ENCODE measurements around the gene SYNGAP1. TPM values are rescaled to one million over a fixed set of nuclear protein-coding genes. Genes with fewer than 3 reads are reported as not detected.
A peak's percentile ranks its signal among the peaks of the same experiment; 100 is the strongest.

SYNGAP1 gene
- total RNA-seq, 3 donors from 2014 or later, result 18.6 to 23.4 (median 20.2) TPM

GRCh38 chr6:33411632-33412005 is 8.2 kb upstream of the SYNGAP1 start:
- no peaks in the 10 kb centered on the region for H3K9me3 Mint-ChIP-seq
- DNase-seq (no peak), ATAC-seq (no peak)
- H3K4me3 Mint-ChIP-seq, result peak overlapping the region; percentile 78
- H3K4me1 Mint-ChIP-seq (ENCODE audit: low read depth), result peaks cover 49% of the 10 kb centered on the region
- peaks cover 13% of the 10 kb centered on the region for H3K36me3 Mint-ChIP-seq (ENCODE audit: insufficient read depth)
- H3K27me3 Mint-ChIP-seq (ENCODE audit: low read depth), result no peaks in the 10 kb centered on the region

- DNase-seq, result no peak
- no peak for ATAC-seq
- H3K9me3 Mint-ChIP-seq, result no peaks in the 10 kb centered on the region
- H3K4me1 Mint-ChIP-seq (ENCODE audit: low read depth), result peaks cover 56% of the 10 kb centered on the region
- H3K4me3 Mint-ChIP-seq, result peak overlapping the region; percentile 78
- no peaks in the 10 kb centered on the region for H3K27me3 Mint-ChIP-seq (ENCODE audit: low read depth)
- H3K36me3 Mint-ChIP-seq (ENCODE audit: insufficient read depth), result peaks cover 13% of the 10 kb centered on the region
Measured at GRCh38 chr6:33412140-33413009, 7.5 kb upstream of the SYNGAP1 start.

GRCh38 chr6:33413241-33414120 is 6.4 kb upstream of the SYNGAP1 start:
- DNase-seq, result no peak
- H3K9me3 Mint-ChIP-seq, result no peaks in the 10 kb centered on the region
- no peak for ATAC-seq
- peaks cover 13% of the 10 kb centered on the region for H3K36me3 Mint-ChIP-seq (ENCODE audit: insufficient read depth)
- H3K27me3 Mint-ChIP-seq (ENCODE audit: low read depth), result no peaks in the 10 kb centered on the region
- no peak overlapping the region for H3K4me3 Mint-ChIP-seq
- H3K4me1 Mint-ChIP-seq (ENCODE audit: low read depth), result peaks cover 67% of the 10 kb centered on the region

- no peak for DNase-seq
- Mint-ChIP-seq H3K9me3 (no peaks in the 10 kb centered on the region), H3K4me1 (ENCODE audit: low read depth) (peaks cover 77% of the 10 kb centered on the region), H3K27me3 (ENCODE audit: low read depth) (no peaks in the 10 kb centered on the region), H3K4me3 (no peak overlapping the region), H3K36me3 (ENCODE audit: insufficient read depth) (peaks cover 13% of the 10 kb centered on the region)
- ATAC-seq, result no peak
Measured at GRCh38 chr6:33414592-33415271, 5.1 kb upstream of the SYNGAP1 start.

GRCh38 chr6:33415831-33416230 is 4.0 kb upstream of the SYNGAP1 start:
- Mint-ChIP-seq H3K4me3 (peak overlapping the region; percentile 40), H3K36me3 (ENCODE audit: insufficient read depth) (peaks cover 13% of the 10 kb centered on the region), H3K4me1 (ENCODE audit: low read depth) (peaks cover 76% of the 10 kb centered on the region), H3K9me3 (no peaks in the 10 kb centered on the region), H3K27me3 (ENCODE audit: low read depth) (no peaks in the 10 kb centered on the region)
- DNase-seq, result no peak
- no peak for ATAC-seq

GRCh38 chr6:33416386-33417127 is 3.3 kb upstream of the SYNGAP1 start:
- ATAC-seq (peak; percentile 3 to 10), DNase-seq (no peak)
- no peaks in the 10 kb centered on the region for H3K9me3 Mint-ChIP-seq
- peaks cover 78% of the 10 kb centered on the region for H3K4me1 Mint-ChIP-seq (ENCODE audit: low read depth)
- peak overlapping the region; percentile 93 for H3K4me3 Mint-ChIP-seq
- peaks cover 13% of the 10 kb centered on the region for H3K36me3 Mint-ChIP-seq (ENCODE audit: insufficient read depth)
- no peaks in the 10 kb centered on the region for H3K27me3 Mint-ChIP-seq (ENCODE audit: low read depth)

GRCh38 chr6:33417128-33417902 is 2.5 kb upstream of the SYNGAP1 start:
- H3K4me3 Mint-ChIP-seq, result peak overlapping the region; percentile 93
- H3K4me1 Mint-ChIP-seq (ENCODE audit: low read depth), result peaks cover 74% of the 10 kb centered on the region
- H3K9me3 Mint-ChIP-seq, result no peaks in the 10 kb centered on the region
- ATAC-seq, result no peak
- no peaks in the 10 kb centered on the region for H3K27me3 Mint-ChIP-seq (ENCODE audit: low read depth)
- H3K36me3 Mint-ChIP-seq (ENCODE audit: insufficient read depth), result peaks cover 13% of the 10 kb centered on the region
- DNase-seq, result no peak

GRCh38 chr6:33417903-33418689 is 1.8 kb upstream of the SYNGAP1 start, which contains the start of gene CUTA:
CUTA (minus strand) TSS chr6:33418107; CDS start chr6:33418000, 107 bp downstream.
- peak; percentile 98 for DNase-seq

GRCh38 chr6:33418690-33419291 is 1.1 kb upstream of the SYNGAP1 start:
- Mint-ChIP-seq H3K36me3 (ENCODE audit: insufficient read depth) (peaks cover 10% of the 10 kb centered on the region), H3K27me3 (ENCODE audit: low read depth) (no peaks in the 10 kb centered on the region), H3K4me3 (peak overlapping the region; percentile 93), H3K4me1 (ENCODE audit: low read depth) (peaks cover 63% of the 10 kb centered on the region), H3K9me3 (no peaks in the 10 kb centered on the region)
- DNase-seq (peak; percentile 41), ATAC-seq (no peak)

More at GRCh38 chr6:33417903-33418689, 1.8 kb upstream of the SYNGAP1 start, which contains the start of gene CUTA:
- peak; percentile 89 to 92 for ATAC-seq
- Mint-ChIP-seq H3K4me3 (peak within 1 kb of the TSS; percentile 93), H3K36me3 (ENCODE audit: insufficient read depth) (peaks cover 13% of the 10 kb centered on the region), H3K27me3 (ENCODE audit: low read depth) (no peaks in the 10 kb centered on the region), H3K4me1 (ENCODE audit: low read depth) (peaks cover 67% of the 10 kb centered on the region), H3K9me3 (no peaks in the 10 kb centered on the region)

GRCh38 chr6:33420491-33421343 is 852 bp downstream of the SYNGAP1 start:
- Mint-ChIP-seq H3K36me3 (ENCODE audit: insufficient read depth) (no peaks in the 10 kb centered on the region), H3K4me3 (no peak overlapping the region), H3K4me1 (ENCODE audit: low read depth) (peaks cover 71% of the 10 kb centered on the region), H3K9me3 (no peaks in the 10 kb centered on the region), H3K27me3 (ENCODE audit: low read depth) (no peaks in the 10 kb centered on the region)
- no peak for ATAC-seq
- no peak for DNase-seq

- H3K9me3 Mint-ChIP-seq, result no peaks in the 10 kb centered on the region
Measured at GRCh38 chr6:33421344-33421643, 1.4 kb downstream of the SYNGAP1 start.

More at GRCh38 chr6:33421344-33421643, 1.4 kb downstream of the SYNGAP1 start:
- H3K4me3 Mint-ChIP-seq, result peak overlapping the region; percentile 10
- no peaks in the 10 kb centered on the region for H3K27me3 Mint-ChIP-seq (ENCODE audit: low read depth)
- no peak for DNase-seq
- H3K36me3 Mint-ChIP-seq (ENCODE audit: insufficient read depth), result no peaks in the 10 kb centered on the region
- peaks cover 67% of the 10 kb centered on the region for H3K4me1 Mint-ChIP-seq (ENCODE audit: low read depth)
- ATAC-seq, result no peak

All from activated T-cell treated with anti-CD3 and anti-CD28 coated beads, Interleukin-2, amount 50 U/mL, for 4 hours (primary cell).